ACHN (cell line): Measurements from ENCODE around the gene TAT.

Source experiments
- DNase-seq: peaks from one replicate; pipeline ENCODE4 v3.0.0-alpha.2; 2015
- in situ Hi-C: cut with HindIII; loops from 2 replicates; pipeline ENCODE4 v1.10.0; 2017; ENCODE audit warnings: low sequenced_read_pairs, low pct_ligation_motif_present, low pct_unique_long_range_greater_than_20kb

Gene TAT

GRCh38 chr16:71557299-71557698, 19.6 kb downstream of the TAT start:
- in situ Hi-C loops = no loop called here
- DNase-seq = no peak

- no peak for DNase-seq
- in situ Hi-C loops = no loop called here
Measured at GRCh38 chr16:71555230-71555891, 21.5 kb downstream of the TAT start.

- in situ Hi-C loops = no loop called here
- DNase-seq = peak; percentile 15
Measured at GRCh38 chr16:71552698-71553503, 24.0 kb downstream of the TAT start.

GRCh38 chr16:71547168-71547567, 29.7 kb downstream of the TAT start:
- in situ Hi-C loops = no loop called here
- DNase-seq = no peak

GRCh38 chr16:71542377-71542776, 34.5 kb downstream of the TAT start:
- in situ Hi-C loops = no loop called here
- DNase-seq = no peak

- DNase-seq = peak; percentile 59
- in situ Hi-C loops = no loop called here
Measured at GRCh38 chr16:71537643-71538042, 39.2 kb downstream of the TAT start.

GRCh38 chr16:71536752-71537499, 40.0 kb downstream of the TAT start:
- in situ Hi-C loops = no loop called here
- no peak for DNase-seq

GRCh38 chr16:71532366-71532765, 44.5 kb downstream of the TAT start:
- DNase-seq = no peak
- in situ Hi-C loops = no loop called here

- DNase-seq = no peak
- in situ Hi-C loops = no loop called here
Measured at GRCh38 chr16:71528863-71529262, 48.0 kb downstream of the TAT start.

GRCh38 chr16:71528257-71528656, 48.6 kb downstream of the TAT start:
- in situ Hi-C loops = no loop called here
- DNase-seq = no peak

- in situ Hi-C loops = no loop called here
- DNase-seq = peak; percentile 59
Measured at GRCh38 chr16:71526111-71526631, 50.7 kb downstream of the TAT start, which contains the start of gene CHST4. CHST4 (plus strand) TSS chr16:71526426; CDS start chr16:71536678, 10,252 bp downstream.

GRCh38 chr16:71524566-71525553, 52.0 kb downstream of the TAT start:
- no peak for DNase-seq
- in situ Hi-C loops = no loop called here

GRCh38 chr16:71520550-71520949, 56.3 kb downstream of the TAT start:
- in situ Hi-C loops = no loop called here
- DNase-seq = no peak
